IMR-90 (cell line): Measurements from ENCODE around the gene DUSP12. TPM values are rescaled to one million over a fixed set of nuclear protein-coding genes. Genes with fewer than 3 reads are reported as not detected.

Experiments used
- ATAC-seq: fragments of 200-7000 bp; cut with Tn5 transposase; 2 replicates; pipeline ENCODE4 v1.9.1; 2020; ENCODE audit warnings: low read depth, mild to moderate bottlenecking, moderate library complexity
- BruUV-seq: library from RNA; stranded (reverse); fragments of 400-500 nt; replicated peaks from 2 replicates; lab custom pipeline; 2021; lab: Mats Ljungman, UMichigan
- CTCF ChIA-PET: fragments of 300-600 bp; formaldehyde crosslinking; extraction: SDS; loops from one replicate; lab custom pipeline; 2021; ENCODE audit warnings: antibody characterized with exemption; lab: Yijun Ruan, JAX
- POLR2A ChIA-PET: fragments of 300-600 bp; sonication (Branson Sonifier 250); formaldehyde crosslinking; loops from one replicate; lab custom pipeline; 2022; ENCODE audit warnings: antibody characterized with exemption; ENCODE audit not compliant: unreplicated experiment; lab: Charles Lee
- DNase-seq: peaks from one replicate; pipeline ENCODE4 v3.0.0; 2013
- H2AFZ ChIP-seq: replicated peaks from 2 replicates; pipeline ENCODE3; 2013; ENCODE audit warnings: low read length, mild to moderate bottlenecking; ENCODE audit not compliant: poor library complexity
- H2AK5ac ChIP-seq: 2 replicates; pipeline ENCODE4 v1.6.1; 2013; ENCODE audit warnings: low read depth, low read length, inconsistent platforms
- H2AK9ac ChIP-seq: replicated peaks from 2 replicates; pipeline ENCODE3; 2013; ENCODE audit warnings: mild to moderate bottlenecking, low read depth, low read length, moderate library complexity; ENCODE audit not compliant: poor library complexity
- H2BK120ac ChIP-seq: 2 replicates; pipeline ENCODE4 v1.6.1; 2013; ENCODE audit warnings: low read depth, low read length, inconsistent platforms
- H2BK15ac ChIP-seq: 3 replicates; pipeline ENCODE4 v1.6.1; 2013; ENCODE audit warnings: low read depth, low read length, inconsistent platforms
- H2BK20ac ChIP-seq: 2 replicates; pipeline ENCODE4 v1.6.1; 2013; ENCODE audit warnings: low read depth, mild to moderate bottlenecking, inconsistent platforms, low read length, moderate library complexity
- H2BK5ac ChIP-seq: 2 replicates; pipeline ENCODE4 v1.6.1; 2013; ENCODE audit warnings: mild to moderate bottlenecking, low read depth, low read length, inconsistent platforms; ENCODE audit not compliant: poor library complexity, severe bottlenecking
- H3K14ac ChIP-seq: replicated peaks from 2 replicates; pipeline ENCODE4 v1.6.1; 2013; ENCODE audit warnings: low read depth, low read length, inconsistent platforms
- H3K18ac ChIP-seq: 2 replicates; pipeline ENCODE4 v1.6.1; 2013; ENCODE audit warnings: low read depth, low read length, control low read depth
- H3K23ac ChIP-seq: 2 replicates; pipeline ENCODE4 v1.6.1; 2013; ENCODE audit warnings: low read depth, low read length, inconsistent platforms
- H3K27ac ChIP-seq: 2 replicates; pipeline ENCODE4 v1.5.1; 2013; ENCODE audit warnings: mild to moderate bottlenecking, control low read depth, low read length; ENCODE audit not compliant: insufficient read depth
- H3K27me3 ChIP-seq: 2 replicates; pipeline ENCODE4 v1.6.1; 2013; ENCODE audit warnings: low read length; ENCODE audit not compliant: control insufficient read depth, insufficient read depth
- H3K36me3 ChIP-seq: 2 replicates; pipeline ENCODE4 v1.6.1; 2013; ENCODE audit warnings: low read length, mixed read lengths; ENCODE audit not compliant: control insufficient read depth, insufficient read depth
- H3K4ac ChIP-seq: 2 replicates; pipeline ENCODE4 v1.6.1; 2013; ENCODE audit warnings: low read depth, low read length, inconsistent platforms
- H3K4me1 ChIP-seq: 2 replicates; pipeline ENCODE4 v1.6.1; 2013; ENCODE audit warnings: low read length, mixed read lengths; ENCODE audit not compliant: control insufficient read depth, insufficient read depth
- H3K4me2 ChIP-seq: 2 replicates; pipeline ENCODE4 v1.6.1; 2013; ENCODE audit warnings: low read depth, mild to moderate bottlenecking, control low read depth, low read length, moderate library complexity
- H3K4me3 ChIP-seq: 2 replicates; pipeline ENCODE4 v1.5.1; 2013; ENCODE audit warnings: low read depth, mild to moderate bottlenecking, control low read depth, low read length, moderate library complexity; ENCODE audit not compliant: insufficient read depth
- H3K56ac ChIP-seq: 2 replicates; pipeline ENCODE4 v1.6.1; 2013; ENCODE audit warnings: low read length, inconsistent platforms; ENCODE audit not compliant: insufficient read depth; ENCODE audit errors: extremely low read depth
- H3K79me1 ChIP-seq, 2 experiments: 2 replicates each; pipeline ENCODE4 v1.6.1; 2013; ENCODE audit warnings: low read length in 2 of 2, inconsistent platforms in 1 of 2, low read depth in 1 of 2
- H3K9ac ChIP-seq: 2 replicates; pipeline ENCODE4 v1.6.1; 2013; ENCODE audit warnings: low read depth, low read length, control low read depth
- H3K9me1 ChIP-seq: 2 replicates; pipeline ENCODE4 v1.6.1; 2013; ENCODE audit warnings: low read length, inconsistent platforms; ENCODE audit not compliant: insufficient read depth
- H3K9me3 ChIP-seq: 2 replicates; pipeline ENCODE4 v1.6.1; 2013; ENCODE audit warnings: low read length; ENCODE audit not compliant: control insufficient read depth, insufficient read depth
- H4K20me1 ChIP-seq: 2 replicates; pipeline ENCODE4 v1.6.1; 2013; ENCODE audit warnings: low read length, inconsistent platforms; ENCODE audit not compliant: insufficient read depth
- H4K5ac ChIP-seq: 2 replicates; pipeline ENCODE4 v1.6.1; 2013; ENCODE audit warnings: mild to moderate bottlenecking, low read depth, low read length, control low read depth
- H4K8ac ChIP-seq, 2 experiments: 2 replicates each; pipeline ENCODE4 v1.6.1; 2013; ENCODE audit warnings: low read depth in 2 of 2, low read length in 2 of 2, control low read depth in 1 of 2, inconsistent platforms in 1 of 2
- H4K91ac ChIP-seq: 2 replicates; pipeline ENCODE4 v1.6.1; 2013; ENCODE audit warnings: low read depth, low read length, inconsistent platforms; ENCODE audit not compliant: insufficient read depth
- RAD21 ChIP-seq: IDR thresholded peaks from 2 replicates; pipeline ENCODE4 v1.6.1; 2012; ENCODE audit warnings: low read length, improper control_type of control experiment
- WGBS, 2 experiments: methylation state at CpG; one replicate each; pipeline versions ENCODE4 v1.1.5 to v1.1.7; 2013; ENCODE audit warnings: missing lambda C conversion rate in 2 of 2; ENCODE audit not compliant: insufficient read length in 1 of 2; ENCODE audit errors: extremely low coverage in 2 of 2; 5-methylcytosine and 5-hydroxymethylcytosine counted together
- dilution Hi-C: fragments of 300-500 bp; cut with HindIII; formaldehyde crosslinking; loops from one replicate; pipeline ENCODE4 v1.14.3; 2018; ENCODE audit warnings: low sequenced_read_pairs; ENCODE audit not compliant: unreplicated experiment
- in situ Hi-C: fragments of 300-500 bp; cut with MboI; formaldehyde crosslinking; loops from 3 replicates; pipeline ENCODE4 v1.14.3; 2019; ENCODE audit warnings: low sequenced_read_pairs, inconsistent platforms, mixed read lengths
- intact Hi-C: fragments of 100-400 bp; cut with micrococcal nuclease; formaldehyde crosslinking; loops from 2 replicates; pipeline ENCODE4 v1.10.0; 2022
- polyA plus RNA-seq, 3 experiments: library from polyadenylated mRNA; depleted of rRNA; stranded (reverse); fragments of >200 nt; gene quantifications; 2 replicates each; pipeline ENCODE4 v1.2.3, GENCODE V29; 2012; ENCODE audit warnings: low replicate concordance in 1 of 3
- total RNA-seq: library from RNA; depleted of rRNA; stranded (reverse); fragments of >200 nt; gene quantifications from 2 replicates; pipeline ENCODE4 v1.2.3, GENCODE V29; 2012
- TF ChIP-seq, protein P1 (sequence below): fragments of 150-350 bp; IDR thresholded peaks from 2 replicates; pipeline ENCODE4 v1.6.1; 2017; ENCODE audit warnings: mild to moderate bottlenecking, antibody characterized with exemption, low read length, low read depth

Gene DUSP12
- total and polyA plus RNA-seq, 2 of the 4 experiments (the other 2 are of a cell fraction) = 31.5 to 35.6 TPM

DNA sequence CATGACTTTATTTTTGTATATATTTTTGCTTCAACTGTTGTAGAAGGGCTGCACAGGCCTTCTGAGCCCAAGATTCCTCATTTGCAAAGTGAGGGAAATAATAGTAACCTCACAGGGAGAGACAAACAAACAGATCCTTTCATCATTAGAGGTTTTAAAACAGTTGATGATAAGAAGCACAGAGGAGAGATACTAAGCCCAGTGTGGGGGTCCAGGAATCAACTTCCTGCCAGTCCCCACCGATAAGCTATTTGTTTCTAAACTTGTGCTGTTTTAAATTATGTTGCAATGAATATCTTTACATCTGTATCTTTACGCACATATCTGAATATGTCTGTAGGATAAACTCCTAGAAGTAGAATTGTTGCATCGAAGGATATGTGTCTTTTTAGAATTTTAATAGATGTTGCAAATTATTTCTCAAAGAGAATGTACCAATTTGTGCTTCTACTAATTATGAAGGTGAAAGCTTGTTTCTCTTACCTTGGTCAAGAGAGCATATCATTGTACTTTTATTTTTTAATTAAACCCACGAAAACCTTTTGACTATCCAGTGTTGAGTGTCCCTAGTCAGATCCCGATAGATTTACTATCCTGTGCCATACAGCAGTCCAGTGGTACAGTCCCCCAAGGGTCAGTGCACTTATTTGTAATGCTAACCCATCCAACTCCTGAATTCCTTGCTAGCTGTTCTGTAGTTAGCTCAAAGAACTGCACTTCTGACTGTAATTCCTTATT lies 17.4 kb upstream of the DUSP12 start:
- no peak for TF ChIP-seq RAD21
- TF ChIP-seq, protein P1, sequence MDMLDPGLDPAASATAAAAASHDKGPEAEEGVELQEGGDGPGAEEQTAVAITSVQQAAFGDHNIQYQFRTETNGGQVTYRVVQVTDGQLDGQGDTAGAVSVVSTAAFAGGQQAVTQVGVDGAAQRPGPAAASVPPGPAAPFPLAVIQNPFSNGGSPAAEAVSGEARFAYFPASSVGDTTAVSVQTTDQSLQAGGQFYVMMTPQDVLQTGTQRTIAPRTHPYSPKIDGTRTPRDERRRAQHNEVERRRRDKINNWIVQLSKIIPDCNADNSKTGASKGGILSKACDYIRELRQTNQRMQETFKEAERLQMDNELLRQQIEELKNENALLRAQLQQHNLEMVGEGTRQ = no peak

More for the DNA sequence above, 17.4 kb upstream of the DUSP12 start:
- Histone ChIP-seq H3K14ac (no peak overlapping the region), H3K27me3 (no peaks in the 10 kb centered on the region), H4K91ac (no peak overlapping the region), H2AK9ac (no peak overlapping the region), H3K27ac (no peak overlapping the region), H3K36me3 (no peaks in the 10 kb centered on the region), H2BK20ac (no peak overlapping the region), H4K20me1 (no peaks in the 10 kb centered on the region), H3K9me3 (no peaks in the 10 kb centered on the region), H4K8ac (no peak overlapping the region), H3K79me1 (no peaks in the 10 kb centered on the region), H3K4ac (no peak overlapping the region), H3K9ac (no peak overlapping the region), H2AK5ac (no peak overlapping the region), H4K5ac (no peak overlapping the region), H3K18ac (no peak overlapping the region), H3K23ac (no peak overlapping the region), H3K56ac (no peak overlapping the region), H2BK5ac (no peak overlapping the region), H2AFZ (no peak overlapping the region), H2BK120ac (no peak overlapping the region), H3K4me2 (no peak overlapping the region), H3K4me1 (peaks cover 7% of the 10 kb centered on the region), H2BK15ac (no peak overlapping the region; the same call in 2 of the 3 replicates), H3K9me1 (peaks cover 5% of the 10 kb centered on the region), H3K4me3 (no peak overlapping the region)
- intact Hi-C loops (loop anchor here (10.0 kb wide), 1 partner anchor 167 kb away; no protein-coding TSS in a partner anchor), in situ Hi-C loops (loop anchor here (10.0 to 25.0 kb wide), 2 partner anchors 95 to 187 kb away; partner anchors contain the start of genes FCGR3A and FCGR3B), dilution Hi-C loops (no loop called here)
- CTCF ChIA-PET = interaction anchor here (1.4 kb wide), 1 partner anchor 9 kb away, joined by 4 read pairs; no protein-coding TSS in a partner anchor
- no peak for DNase-seq
- no TSS peak for BruUV-seq
- no peak for ATAC-seq
- WGBS, 2 experiments = 100% methylated on average over 1 of the region's 5 CpGs; no CpG with 5 or more reads in 1 of the 2 experiments
- POLR2A ChIA-PET = no interaction called here
